Ovary (tissue), 9 donors: ENCODE measurements around the gene CELF2. TPM values are rescaled to one million over a fixed set of nuclear protein-coding genes. Genes with fewer than 3 reads are reported as not detected.

Experiments
- DNase-seq, 5 donors: peaks; one replicate each; pipeline ENCODE4 v3.0.0-alpha.2; 2019 to 2020
- H3K27ac ChIP-seq, 2 donors: fragments of 200-600 bp; one replicate each; pipeline versions ENCODE4 v1.5.1 to v1.8.0; 2019 to 2022
- H3K27me3 ChIP-seq: fragments of 200-600 bp; one replicate; pipeline ENCODE4 v1.8.0; 2022
- H3K36me3 ChIP-seq: fragments of 200-600 bp; sonication (generic); one replicate; pipeline ENCODE4 v1.5.1; 2019
- H3K4me1 ChIP-seq: one replicate; pipeline ENCODE4 v1.8.1; 2013; ENCODE audit warnings: mild to moderate bottlenecking, moderate library complexity; ENCODE audit not compliant: insufficient read depth
- H3K4me3 ChIP-seq: fragments of 200-600 bp; sonication (generic); one replicate; pipeline ENCODE4 v1.5.1; 2017
- H3K9me3 ChIP-seq, 2 donors: fragments of 200-600 bp in 1 of 2; sonication (generic) in 1 of 2; one replicate each; pipeline versions ENCODE4 v1.5.1 to v1.8.1; 2013 to 2019; ENCODE audit warnings: mild to moderate bottlenecking in 1 of 2, moderate library complexity in 1 of 2
- EP300 ChIP-seq: sonication (generic); formaldehyde crosslinking; IDR thresholded peaks from one replicate; pipeline ENCODE4 v1.6.1; 2017; ENCODE audit warnings: antibody characterized with exemption
- POLR2A ChIP-seq: fragments of 450-650 bp; IDR thresholded peaks from one replicate; pipeline ENCODE4 v1.6.1; 2017; ENCODE audit warnings: antibody characterized with exemption, mild to moderate bottlenecking, moderate library complexity
- WGBS, 3 donors: extraction: QIAGEN DNeasy Blood & Tissue Kit in 1 of 3; methylation state at CpG; one replicate each; pipeline versions ENCODE4 v1.1.5 to v1.1.7; 2013 to 2017; 5-methylcytosine and 5-hydroxymethylcytosine counted together
- intact Hi-C, 4 donors: fragments of 100-400 bp; cut with DNase I; formaldehyde crosslinking; loops; one replicate each; pipeline versions ENCODE4 v1.11.0 to v1.15.1; 2022 to 2023
- polyA plus RNA-seq, 2 donors: library from polyadenylated mRNA; stranded (reverse); fragments of 200-250 nt in 1 of 2; fragments of 350-450 nt in 1 of 2; fragmentation: Illumina TruSeq in 1 of 2; extraction: RNeasy Lipid Tissue Mini Kit (QIAGEN cat#74804) in 1 of 2; gene quantifications; one replicate each; pipeline ENCODE4 v1.2.3, GENCODE V29; 2013 to 2014
- total RNA-seq, 7 donors: library from RNA; depleted of rRNA in 2 of 7; stranded (reverse); fragments of >200 nt in 2 of 7; fragmentation: NEBNext Ultra II Directional in 3 of 7; extraction: Animal tissue kit (Norgen Biotek cat#: 25700) in 3 of 7; gene quantifications; one replicate each; pipeline versions ENCODE4 v1.1.0 to v1.2.4, GENCODE V29; 2016 to 2023
- TF ChIP-seq, protein P1 (sequence below), 3 donors: fragments of 450-650 bp in 2 of 3; fragments of 200-600 bp in 1 of 3; IDR thresholded peaks; one replicate each; pipeline versions ENCODE4 v1.5.1 to v1.8.0; 2016 to 2022; ENCODE audit warnings: antibody characterized with exemption in 3 of 3, mild to moderate bottlenecking in 1 of 3
- donor health status: DM: no; HTN: no; CAD: no; lungs with moderate emphysema.
- donor health status: DM: no; HTN: no; CAD: no.
- donor health status: Bipolar disorder and iron deficiency.
- donor health status: DM: yes; HTN: yes; CAD: no.
- donor health status: DM: no; HTN: no; CAD: no.
- donor health status: DM: yes; HTN: yes; CAD: no.

The CELF2 gene
- total and polyA plus RNA-seq, 9 donors, result 38.8 to 107 (median 69.0) TPM

DNA sequence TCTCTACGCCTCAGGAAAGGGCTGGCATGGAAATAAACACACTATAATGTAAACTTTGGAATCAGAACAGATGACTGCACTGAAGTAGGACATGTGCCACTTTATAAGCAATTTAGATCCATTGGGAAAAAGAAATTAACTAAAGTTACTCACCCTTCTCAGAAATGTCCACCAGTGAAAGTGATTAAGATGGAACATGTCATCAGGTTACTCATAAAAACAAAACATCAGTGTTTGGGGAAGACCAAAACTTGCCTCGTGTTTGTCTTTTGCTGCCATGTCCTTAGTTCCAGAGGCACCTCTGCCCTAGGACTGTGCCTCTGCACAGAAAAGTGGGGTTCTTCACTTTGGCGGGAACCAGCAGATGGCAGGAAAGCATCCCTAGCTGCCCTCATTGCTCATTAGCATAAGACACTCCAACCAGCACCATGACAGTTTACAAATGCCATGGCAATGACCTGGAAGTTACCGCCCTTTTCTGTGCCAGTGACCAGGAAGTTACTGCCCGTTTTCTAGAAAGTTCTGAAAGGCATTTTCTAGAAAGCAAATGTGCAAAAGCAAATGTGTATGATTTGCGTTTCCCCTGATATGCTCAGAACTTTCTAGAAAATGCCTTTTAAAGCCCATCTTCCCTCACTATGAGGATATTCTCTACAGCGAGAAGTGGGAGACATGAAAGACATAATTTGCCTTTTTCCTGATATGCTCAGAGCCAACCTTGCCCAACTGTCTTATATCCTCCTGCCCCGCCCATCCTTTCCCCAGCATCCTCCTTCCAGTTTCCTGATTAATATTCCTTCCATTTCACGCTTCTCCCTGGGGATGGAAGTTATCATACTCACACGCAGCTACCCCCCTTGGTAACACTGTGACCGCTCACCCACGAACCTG, 335.6 kb downstream of the CELF2 start:
- WGBS, 3 donors, result 88 to 93% (median 92%) methylated on average over 12 of the region's 12 CpGs
- intact Hi-C loops, result no loop called here

DNA sequence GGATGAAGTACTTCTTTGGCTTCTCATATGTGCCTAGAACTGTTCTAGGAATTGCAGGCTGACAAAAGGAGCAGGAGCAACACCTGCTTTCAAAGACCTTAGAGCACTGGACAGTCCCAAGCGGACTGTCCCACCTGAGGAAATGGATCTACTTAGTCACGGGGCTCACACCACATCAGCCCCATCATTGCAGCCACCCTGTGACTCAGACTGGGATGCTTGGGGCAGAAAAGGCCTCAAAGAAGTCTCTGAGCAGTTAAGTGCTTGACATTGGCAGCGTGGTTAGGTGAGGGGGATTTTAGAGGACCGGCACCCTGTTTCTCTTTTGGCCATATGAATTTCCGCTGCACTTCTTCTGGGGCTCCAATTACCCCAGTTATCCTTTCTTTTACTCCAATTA, 337.2 kb downstream of the CELF2 start:
- WGBS, 3 donors, result 91 to 96% (median 94%) methylated on average over 5 of the region's 5 CpGs
- Histone ChIP-seq H3K4me1 (peaks cover 8% of the 10 kb centered on the region), H3K4me3 (no peak overlapping the region), H3K27me3 (no peaks in the 10 kb centered on the region), H3K9me3 (no peaks in the 10 kb centered on the region), H3K36me3 (no peaks in the 10 kb centered on the region), H3K27ac (peak overlapping the region; percentile 44 to 58)
- DNase-seq, result no peak
- intact Hi-C loops, result no loop called here
- TF ChIP-seq EP300, result no peak
- TF ChIP-seq, protein P1, sequence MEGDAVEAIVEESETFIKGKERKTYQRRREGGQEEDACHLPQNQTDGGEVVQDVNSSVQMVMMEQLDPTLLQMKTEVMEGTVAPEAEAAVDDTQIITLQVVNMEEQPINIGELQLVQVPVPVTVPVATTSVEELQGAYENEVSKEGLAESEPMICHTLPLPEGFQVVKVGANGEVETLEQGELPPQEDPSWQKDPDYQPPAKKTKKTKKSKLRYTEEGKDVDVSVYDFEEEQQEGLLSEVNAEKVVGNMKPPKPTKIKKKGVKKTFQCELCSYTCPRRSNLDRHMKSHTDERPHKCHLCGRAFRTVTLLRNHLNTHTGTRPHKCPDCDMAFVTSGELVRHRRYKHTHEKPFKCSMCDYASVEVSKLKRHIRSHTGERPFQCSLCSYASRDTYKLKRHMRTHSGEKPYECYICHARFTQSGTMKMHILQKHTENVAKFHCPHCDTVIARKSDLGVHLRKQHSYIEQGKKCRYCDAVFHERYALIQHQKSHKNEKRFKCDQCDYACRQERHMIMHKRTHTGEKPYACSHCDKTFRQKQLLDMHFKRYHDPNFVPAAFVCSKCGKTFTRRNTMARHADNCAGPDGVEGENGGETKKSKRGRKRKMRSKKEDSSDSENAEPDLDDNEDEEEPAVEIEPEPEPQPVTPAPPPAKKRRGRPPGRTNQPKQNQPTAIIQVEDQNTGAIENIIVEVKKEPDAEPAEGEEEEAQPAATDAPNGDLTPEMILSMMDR (IDR thresholded peaks at IDR 0.05), result no peak
- no peak for TF ChIP-seq POLR2A

More for the DNA sequence above, 335.6 kb downstream of the CELF2 start:
- TF ChIP-seq, protein P1 (IDR thresholded peaks at IDR 0.05), result no peak
- no peak for TF ChIP-seq EP300
- H3K4me1 ChIP-seq, result peaks cover 2% of the 10 kb centered on the region
- H3K27me3 ChIP-seq, result no peaks in the 10 kb centered on the region
- H3K27ac ChIP-seq, result no peak overlapping the region
- no peak for DNase-seq
- no peak overlapping the region for H3K4me3 ChIP-seq
- H3K9me3 ChIP-seq, result no peaks in the 10 kb centered on the region
- H3K36me3 ChIP-seq, result no peaks in the 10 kb centered on the region

DNA sequence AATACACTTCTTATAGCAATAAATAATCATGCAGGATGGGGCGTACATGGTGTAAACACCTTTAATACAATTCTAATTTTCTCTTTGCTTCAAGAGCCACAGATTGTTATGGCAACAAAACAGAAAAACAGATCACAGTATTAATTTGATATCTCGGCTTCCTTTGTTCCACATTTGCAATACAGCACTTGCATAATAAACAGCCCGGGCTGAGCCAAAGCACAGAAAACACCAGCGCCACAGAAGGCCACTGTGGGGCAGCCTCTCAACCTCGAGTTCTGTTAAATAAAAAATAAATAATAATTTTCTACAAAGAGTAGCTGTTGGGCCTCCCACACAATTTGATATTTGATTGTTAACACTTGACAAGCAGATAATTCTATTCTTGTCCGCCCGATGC, 337.9 kb downstream of the CELF2 start:
- Histone ChIP-seq H3K27ac (peak overlapping the region in 1 of 2 donors; percentile 44), H3K4me3 (no peak overlapping the region), H3K4me1 (peaks cover 14% of the 10 kb centered on the region), H3K36me3 (no peaks in the 10 kb centered on the region), H3K9me3 (no peaks in the 10 kb centered on the region), H3K27me3 (no peaks in the 10 kb centered on the region)
- intact Hi-C loops, result no loop called here
- DNase-seq, result peak in 4 of 5 donors; percentile 49 to 73 (median 66)
- WGBS, 3 donors, result 21 to 30% (median 23%) methylated on average over 7 of the region's 7 CpGs
- TF ChIP-seq POLR2A, result no peak
- TF ChIP-seq, protein P1 (IDR thresholded peaks at IDR 0.05), result peak in 1 of 3 donors; percentile 16

DNA sequence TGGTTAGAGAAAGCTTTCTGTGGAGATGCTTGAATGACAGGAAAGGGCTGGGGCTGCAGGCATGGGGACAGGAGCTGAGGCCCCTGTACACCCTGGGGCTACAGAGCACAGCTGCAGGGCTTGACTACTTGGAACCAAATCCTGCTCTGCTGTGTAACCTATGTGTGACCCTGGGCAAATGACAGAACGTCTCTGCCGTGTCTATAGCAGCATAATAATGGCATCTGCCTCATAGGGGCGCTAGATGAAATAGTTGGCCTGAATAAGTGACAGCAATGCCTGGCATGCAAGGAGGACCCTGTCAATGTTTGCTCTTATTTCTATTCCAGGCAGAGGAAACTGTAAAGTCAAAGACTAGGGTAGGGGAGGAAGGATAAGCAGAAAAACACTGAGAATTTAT, 339.8 kb downstream of the CELF2 start:
- Histone ChIP-seq H3K9me3 (no peaks in the 10 kb centered on the region), H3K36me3 (no peaks in the 10 kb centered on the region), H3K27ac (no peak overlapping the region), H3K4me1 (peaks cover 14% of the 10 kb centered on the region), H3K4me3 (no peak overlapping the region), H3K27me3 (no peaks in the 10 kb centered on the region)
- intact Hi-C loops, result no loop called here
- WGBS, 3 donors, result 90 to 95% (median 93%) methylated on average over 3 of the region's 3 CpGs
- TF ChIP-seq, protein P1 (IDR thresholded peaks at IDR 0.05), result no peak
- TF ChIP-seq EP300 (no peak), POLR2A (no peak)
- no peak for DNase-seq
